ENCODE data around the gene ATR. TPM values are rescaled to one million over a fixed set of nuclear protein-coding genes. Genes with fewer than 3 reads are reported as not detected.
"Not testable (repeated sequence)": the region's sequence is repeated elsewhere in the genome, so short reads cannot be mapped to it uniquely, and the experiment has no call there.

The ATR gene
- total RNA-seq, 4 donors from 2014 or later: 13.1 to 26.8 (median 20.4) TPM

- H3K27me3 ChIP-seq: no peaks in the 10 kb centered on the region
- no peak for ATAC-seq
- H3K4me1 ChIP-seq: no peaks in the 10 kb centered on the region
- no peaks in the 10 kb centered on the region for H3K9me3 ChIP-seq
- TF ChIP-seq POLR2A (IDR thresholded peaks at IDR 0.05): no peak
- no peak for TF ChIP-seq CTCF (IDR thresholded peaks at IDR 0.05)
- TF ChIP-seq POLR2AphosphoS5 (IDR thresholded peaks at IDR 0.05): no peak
- no peak for TF ChIP-seq EP300 (IDR thresholded peaks at IDR 0.05)
- WGBS, 2 donors (ENCODE audit: low coverage in 1 of 2): 78% methylated on average over 1 of the region's 1 CpG; no CpG with 5 or more reads in 1 of the 2 donors
- no peaks in the 10 kb centered on the region for H3K36me3 ChIP-seq
- no peak overlapping the region for H3K4me3 ChIP-seq
- H3K27ac ChIP-seq: no peak overlapping the region
These were observed 32.7 kb upstream of the ATR start for GRCh38 chr3:142611206-142611605.

- H3K27me3 ChIP-seq: no peaks in the 10 kb centered on the region
- ATAC-seq: no peak
- no peak overlapping the region for H3K27ac ChIP-seq
- H3K4me1 ChIP-seq: no peaks in the 10 kb centered on the region
- no peak for TF ChIP-seq CTCF (IDR thresholded peaks at IDR 0.05)
- no peak for TF ChIP-seq EP300 (IDR thresholded peaks at IDR 0.05)
- TF ChIP-seq POLR2A (IDR thresholded peaks at IDR 0.05): no peak
- no peak for TF ChIP-seq POLR2AphosphoS5 (IDR thresholded peaks at IDR 0.05)
- no peak overlapping the region for H3K4me3 ChIP-seq
- no peaks in the 10 kb centered on the region for H3K9me3 ChIP-seq
- H3K36me3 ChIP-seq: no peaks in the 10 kb centered on the region
- no CpG with 5 or more reads among the region's 1 CpG for WGBS, 2 donors (ENCODE audit: low coverage in 1 of 2)
These were observed 30.6 kb upstream of the ATR start for GRCh38 chr3:142609136-142609535.

GRCh38 chr3:142608631-142609030 lies 30.1 kb upstream of the ATR start:
- TF ChIP-seq POLR2A (IDR thresholded peaks at IDR 0.05) (no peak), CTCF (IDR thresholded peaks at IDR 0.05) (no peak), EP300 (IDR thresholded peaks at IDR 0.05) (no peak), POLR2AphosphoS5 (IDR thresholded peaks at IDR 0.05) (no peak)
- no peak for ATAC-seq

GRCh38 chr3:142604940-142605339 lies 26.4 kb upstream of the ATR start:
- ATAC-seq: no peak
- no peak for TF ChIP-seq POLR2A (IDR thresholded peaks at IDR 0.05)
- H3K27ac ChIP-seq: no peak overlapping the region

More at GRCh38 chr3:142608631-142609030, 30.1 kb upstream of the ATR start:
- H3K27ac ChIP-seq: no peak overlapping the region
- H3K4me1 ChIP-seq: no peaks in the 10 kb centered on the region
- no peaks in the 10 kb centered on the region for H3K27me3 ChIP-seq
- H3K9me3 ChIP-seq: no peaks in the 10 kb centered on the region
- WGBS, 2 donors (ENCODE audit: low coverage in 1 of 2): 100% methylated on average over 1 of the region's 1 CpG
- H3K36me3 ChIP-seq: no peaks in the 10 kb centered on the region
- no peak overlapping the region for H3K4me3 ChIP-seq

GRCh38 chr3:142603386-142603705 lies 24.8 kb upstream of the ATR start:
- not testable (repeated sequence) for H3K27me3 ChIP-seq, H3K36me3 ChIP-seq, H3K4me3 ChIP-seq, H3K27ac ChIP-seq, H3K9me3 ChIP-seq, H3K4me1 ChIP-seq, ATAC-seq
- WGBS, 2 donors (ENCODE audit: low coverage in 1 of 2): 91 to 100% methylated on average over 5 to 7 of the region's 7 CpGs

More at GRCh38 chr3:142604940-142605339, 26.4 kb upstream of the ATR start:
- Histone ChIP-seq H3K4me3 (no peak overlapping the region), H3K9me3 (no peaks in the 10 kb centered on the region), H3K27me3 (no peaks in the 10 kb centered on the region), H3K36me3 (no peaks in the 10 kb centered on the region), H3K4me1 (no peaks in the 10 kb centered on the region)

- Histone ChIP-seq H3K9me3 (no peaks in the 10 kb centered on the region), H3K4me1 (no peaks in the 10 kb centered on the region), H3K36me3 (no peaks in the 10 kb centered on the region), H3K27me3 (no peaks in the 10 kb centered on the region), H3K27ac (no peak overlapping the region), H3K4me3 (no peak overlapping the region)
- TF ChIP-seq POLR2AphosphoS5 (IDR thresholded peaks at IDR 0.05): no peak
- no peak for TF ChIP-seq EP300 (IDR thresholded peaks at IDR 0.05)
- no peak for TF ChIP-seq CTCF (IDR thresholded peaks at IDR 0.05)
- TF ChIP-seq POLR2A (IDR thresholded peaks at IDR 0.05): no peak
- ATAC-seq: no peak
- 88 to 91% methylated on average over 10 to 13 of the region's 13 CpGs for WGBS, 2 donors (ENCODE audit: low coverage in 1 of 2)
These were observed 24.3 kb upstream of the ATR start for GRCh38 chr3:142602619-142603385.
